Measurements from ENCODE around the gene DAPP1. TPM values are rescaled to one million over a fixed set of nuclear protein-coding genes. Genes with fewer than 3 reads are reported as not detected.

The DAPP1 gene
- total RNA-seq, 1 donor from 2014 or later: not detected

DNA sequence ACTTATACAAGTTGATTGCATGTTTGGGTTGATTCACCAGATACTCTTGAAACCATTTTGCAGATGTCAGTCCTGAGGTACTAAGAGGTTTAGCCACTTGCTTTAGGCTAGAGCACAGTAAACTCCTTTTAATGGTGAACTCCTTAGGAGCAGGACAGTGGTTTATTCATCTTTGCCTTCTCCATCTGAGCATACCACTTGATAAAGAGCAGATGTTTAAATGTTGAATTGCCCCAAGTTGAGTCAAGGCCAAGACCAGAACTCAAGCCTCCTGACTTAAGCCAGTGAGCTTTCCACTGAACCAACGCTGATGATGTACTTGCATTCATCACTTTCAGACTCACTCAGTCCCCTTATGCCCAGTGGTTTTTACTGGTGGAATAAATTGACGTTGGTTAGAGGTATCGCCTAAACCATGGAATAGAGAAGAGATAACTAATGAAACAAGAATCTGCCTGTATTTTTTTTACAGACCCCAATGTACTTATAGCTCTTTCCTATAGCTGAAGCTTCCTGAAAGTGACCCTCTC is 7.5 kb downstream of the DAPP1 start:
- TF ChIP-seq, protein P1, sequence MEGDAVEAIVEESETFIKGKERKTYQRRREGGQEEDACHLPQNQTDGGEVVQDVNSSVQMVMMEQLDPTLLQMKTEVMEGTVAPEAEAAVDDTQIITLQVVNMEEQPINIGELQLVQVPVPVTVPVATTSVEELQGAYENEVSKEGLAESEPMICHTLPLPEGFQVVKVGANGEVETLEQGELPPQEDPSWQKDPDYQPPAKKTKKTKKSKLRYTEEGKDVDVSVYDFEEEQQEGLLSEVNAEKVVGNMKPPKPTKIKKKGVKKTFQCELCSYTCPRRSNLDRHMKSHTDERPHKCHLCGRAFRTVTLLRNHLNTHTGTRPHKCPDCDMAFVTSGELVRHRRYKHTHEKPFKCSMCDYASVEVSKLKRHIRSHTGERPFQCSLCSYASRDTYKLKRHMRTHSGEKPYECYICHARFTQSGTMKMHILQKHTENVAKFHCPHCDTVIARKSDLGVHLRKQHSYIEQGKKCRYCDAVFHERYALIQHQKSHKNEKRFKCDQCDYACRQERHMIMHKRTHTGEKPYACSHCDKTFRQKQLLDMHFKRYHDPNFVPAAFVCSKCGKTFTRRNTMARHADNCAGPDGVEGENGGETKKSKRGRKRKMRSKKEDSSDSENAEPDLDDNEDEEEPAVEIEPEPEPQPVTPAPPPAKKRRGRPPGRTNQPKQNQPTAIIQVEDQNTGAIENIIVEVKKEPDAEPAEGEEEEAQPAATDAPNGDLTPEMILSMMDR (IDR thresholded peaks at IDR 0.05; ENCODE audit: partially characterized antibody, unreplicated experiment): no peak
- H3K36me3 Mint-ChIP-seq (ENCODE audit: unreplicated experiment): no peaks in the 10 kb centered on the region
- H3K4me3 Mint-ChIP-seq (ENCODE audit: unreplicated experiment): no peak overlapping the region
- no peaks in the 10 kb centered on the region for H3K9me3 Mint-ChIP-seq (ENCODE audit: unreplicated experiment)
- no peak overlapping the region for H3K27ac Mint-ChIP-seq (ENCODE audit: unreplicated experiment)
- H3K4me1 Mint-ChIP-seq (ENCODE audit: low read depth, unreplicated experiment): peaks cover 10% of the 10 kb centered on the region
- DNase-seq: no peak
- H3K27me3 Mint-ChIP-seq (ENCODE audit: unreplicated experiment): no peaks in the 10 kb centered on the region

DNA sequence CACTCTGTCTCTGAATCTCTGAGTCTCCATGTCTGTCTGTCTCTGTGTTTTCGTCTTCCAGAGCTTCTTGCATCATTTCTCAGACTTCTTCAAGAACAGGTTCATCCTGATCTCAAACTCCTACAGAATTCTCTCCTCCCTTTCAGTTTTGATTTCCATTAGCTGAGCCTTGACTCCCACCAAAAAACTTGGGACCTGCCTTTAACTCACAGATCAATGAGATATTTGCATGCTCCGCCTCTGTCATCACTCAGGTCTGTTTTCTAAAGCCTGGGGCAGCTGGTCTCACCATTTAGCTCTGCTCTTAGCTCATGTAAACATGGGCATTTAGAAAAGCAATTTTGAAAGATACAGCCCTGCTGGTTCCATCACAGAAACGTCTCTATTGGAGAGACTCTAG is 8.6 kb downstream of the DAPP1 start:
- Mint-ChIP-seq H3K27ac (ENCODE audit: unreplicated experiment) (no peak overlapping the region), H3K36me3 (ENCODE audit: unreplicated experiment) (no peaks in the 10 kb centered on the region), H3K27me3 (ENCODE audit: unreplicated experiment) (no peaks in the 10 kb centered on the region), H3K4me3 (ENCODE audit: unreplicated experiment) (no peak overlapping the region), H3K9me3 (ENCODE audit: unreplicated experiment) (no peaks in the 10 kb centered on the region), H3K4me1 (ENCODE audit: low read depth, unreplicated experiment) (peaks cover 10% of the 10 kb centered on the region)
- TF ChIP-seq, protein P1 (IDR thresholded peaks at IDR 0.05; ENCODE audit: partially characterized antibody, unreplicated experiment): no peak
- DNase-seq: no peak

DNA sequence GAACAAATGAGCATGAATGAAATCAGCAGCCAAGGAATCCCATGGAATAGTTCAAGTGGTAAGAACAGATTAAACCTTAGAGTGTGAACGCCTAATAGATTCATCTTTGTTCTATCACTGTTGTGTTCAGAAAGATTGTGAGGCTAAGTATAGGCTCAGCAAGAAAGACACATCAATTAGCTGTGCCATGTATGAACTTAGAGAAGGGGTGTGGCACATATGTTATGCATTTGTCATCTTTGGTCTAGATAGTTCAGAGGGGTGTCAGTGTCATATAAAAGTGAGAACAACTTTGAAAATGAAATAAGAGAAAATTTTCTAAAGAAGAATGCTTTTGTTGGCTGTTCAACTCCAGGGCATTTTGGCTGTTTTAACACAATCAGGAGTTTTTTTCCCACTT is 9.4 kb downstream of the DAPP1 start:
- H3K27ac Mint-ChIP-seq (ENCODE audit: unreplicated experiment): no peak overlapping the region
- no peak for DNase-seq
- H3K36me3 Mint-ChIP-seq (ENCODE audit: unreplicated experiment): no peaks in the 10 kb centered on the region
- H3K4me1 Mint-ChIP-seq (ENCODE audit: low read depth, unreplicated experiment): peaks cover 10% of the 10 kb centered on the region
- no peak overlapping the region for H3K4me3 Mint-ChIP-seq (ENCODE audit: unreplicated experiment)
- no peaks in the 10 kb centered on the region for H3K9me3 Mint-ChIP-seq (ENCODE audit: unreplicated experiment)
- TF ChIP-seq, protein P1 (IDR thresholded peaks at IDR 0.05; ENCODE audit: partially characterized antibody, unreplicated experiment): no peak
- no peaks in the 10 kb centered on the region for H3K27me3 Mint-ChIP-seq (ENCODE audit: unreplicated experiment)

DNA sequence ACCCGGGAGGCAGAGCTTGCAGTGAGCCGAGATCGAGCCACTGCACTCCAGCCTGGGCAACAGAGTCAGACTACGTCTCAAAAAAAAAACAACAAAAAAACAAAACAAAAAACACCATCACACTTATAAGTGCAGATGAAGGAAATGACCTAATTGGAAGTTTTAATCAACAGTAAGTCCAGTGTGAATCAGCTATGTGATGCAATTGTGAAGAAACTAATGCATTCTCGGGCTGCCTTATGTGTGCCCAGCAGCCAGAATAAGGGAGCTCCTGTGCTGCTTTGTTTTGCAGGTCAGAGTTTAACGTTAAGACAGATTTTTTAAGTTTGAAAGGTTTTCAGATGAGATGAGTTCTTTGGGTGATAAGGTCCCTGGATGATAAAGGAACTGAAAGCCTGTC is 10.8 kb downstream of the DAPP1 start:
- Mint-ChIP-seq H3K4me1 (ENCODE audit: low read depth, unreplicated experiment) (peaks cover 10% of the 10 kb centered on the region), H3K4me3 (ENCODE audit: unreplicated experiment) (no peak overlapping the region), H3K27me3 (ENCODE audit: unreplicated experiment) (no peaks in the 10 kb centered on the region), H3K27ac (ENCODE audit: unreplicated experiment) (no peak overlapping the region), H3K9me3 (ENCODE audit: unreplicated experiment) (no peaks in the 10 kb centered on the region), H3K36me3 (ENCODE audit: unreplicated experiment) (no peaks in the 10 kb centered on the region)
- TF ChIP-seq, protein P1 (IDR thresholded peaks at IDR 0.05; ENCODE audit: partially characterized antibody, unreplicated experiment): no peak
- no peak for DNase-seq

DNA sequence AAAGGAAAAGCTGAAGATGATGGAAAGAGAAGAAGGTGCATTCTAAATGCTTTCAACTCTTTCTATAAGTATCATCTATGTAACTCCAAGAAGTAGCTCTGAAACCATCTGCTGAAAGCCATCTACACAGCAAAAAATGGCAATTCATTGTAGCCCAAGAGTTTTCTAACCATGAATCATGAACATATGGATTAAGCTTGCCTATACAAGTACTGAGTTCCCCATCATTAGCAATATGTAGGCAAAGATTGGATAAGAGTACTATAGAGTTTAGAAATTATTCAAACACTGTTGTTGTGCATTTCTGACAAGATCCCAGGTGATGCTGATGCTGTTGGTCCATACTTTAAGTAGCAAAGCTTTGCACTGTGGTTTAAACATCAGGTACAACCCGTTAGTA is 11.2 kb downstream of the DAPP1 start:
- DNase-seq: no peak
- no peak overlapping the region for H3K27ac Mint-ChIP-seq (ENCODE audit: unreplicated experiment)
- H3K9me3 Mint-ChIP-seq (ENCODE audit: unreplicated experiment): no peaks in the 10 kb centered on the region
- TF ChIP-seq, protein P1 (IDR thresholded peaks at IDR 0.05; ENCODE audit: partially characterized antibody, unreplicated experiment): no peak
- H3K27me3 Mint-ChIP-seq (ENCODE audit: unreplicated experiment): no peaks in the 10 kb centered on the region
- no peak overlapping the region for H3K4me3 Mint-ChIP-seq (ENCODE audit: unreplicated experiment)
- H3K36me3 Mint-ChIP-seq (ENCODE audit: unreplicated experiment): no peaks in the 10 kb centered on the region
- H3K4me1 Mint-ChIP-seq (ENCODE audit: low read depth, unreplicated experiment): peaks cover 10% of the 10 kb centered on the region

Data from glutamatergic neuron (in vitro differentiated cells).